ENCODE data around the gene DCHS1.
A peak's percentile ranks its signal among the peaks of the same experiment; 100 is the strongest.

Gene DCHS1

DNA sequence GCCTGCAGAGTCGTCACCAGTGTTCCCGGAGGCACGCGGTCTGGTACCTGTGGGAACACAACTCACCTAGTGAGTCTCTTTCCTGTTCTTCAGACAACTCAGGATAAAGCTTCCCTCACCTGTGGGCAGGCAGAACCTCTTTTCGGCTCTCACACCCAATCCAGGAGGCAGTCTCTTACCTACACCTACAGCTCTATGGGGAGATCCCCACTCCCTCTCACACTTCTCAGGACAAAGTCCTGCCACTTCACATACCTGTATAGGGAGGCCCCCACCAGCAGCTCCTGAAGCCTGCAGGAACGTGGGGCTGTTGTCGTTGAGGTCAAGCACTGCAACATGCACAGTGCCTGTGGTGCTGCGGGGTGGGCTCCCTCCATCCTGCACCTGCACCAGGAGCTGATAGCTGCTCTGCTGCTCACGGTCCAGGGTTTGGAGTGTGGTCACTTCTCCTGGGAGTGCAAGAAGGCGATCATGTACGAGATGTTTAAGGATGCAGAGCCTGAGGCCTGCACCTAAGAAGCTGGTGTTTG lies 24.2 kb downstream of the DCHS1 start:
- H3K27ac ChIP-seq (ENCODE audit: low read length), result no peak overlapping the region
- H3K36me3 ChIP-seq (ENCODE audit: control insufficient read depth, low read depth, low read length), result peaks cover 13% of the 10 kb centered on the region
- H3K9ac ChIP-seq (ENCODE audit: low read length), result no peak overlapping the region
- H3K27me3 ChIP-seq (ENCODE audit: control insufficient read depth, insufficient read depth, low read length), result peaks cover 34% of the 10 kb centered on the region
- H3K4me3 ChIP-seq (ENCODE audit: low read length), result no peak overlapping the region
- H3K9me3 ChIP-seq (ENCODE audit: control insufficient read depth, low read depth, low read length), result no peaks in the 10 kb centered on the region
- no peaks in the 10 kb centered on the region for H3K4me1 ChIP-seq (ENCODE audit: control insufficient read depth, low read depth, low read length)

DNA sequence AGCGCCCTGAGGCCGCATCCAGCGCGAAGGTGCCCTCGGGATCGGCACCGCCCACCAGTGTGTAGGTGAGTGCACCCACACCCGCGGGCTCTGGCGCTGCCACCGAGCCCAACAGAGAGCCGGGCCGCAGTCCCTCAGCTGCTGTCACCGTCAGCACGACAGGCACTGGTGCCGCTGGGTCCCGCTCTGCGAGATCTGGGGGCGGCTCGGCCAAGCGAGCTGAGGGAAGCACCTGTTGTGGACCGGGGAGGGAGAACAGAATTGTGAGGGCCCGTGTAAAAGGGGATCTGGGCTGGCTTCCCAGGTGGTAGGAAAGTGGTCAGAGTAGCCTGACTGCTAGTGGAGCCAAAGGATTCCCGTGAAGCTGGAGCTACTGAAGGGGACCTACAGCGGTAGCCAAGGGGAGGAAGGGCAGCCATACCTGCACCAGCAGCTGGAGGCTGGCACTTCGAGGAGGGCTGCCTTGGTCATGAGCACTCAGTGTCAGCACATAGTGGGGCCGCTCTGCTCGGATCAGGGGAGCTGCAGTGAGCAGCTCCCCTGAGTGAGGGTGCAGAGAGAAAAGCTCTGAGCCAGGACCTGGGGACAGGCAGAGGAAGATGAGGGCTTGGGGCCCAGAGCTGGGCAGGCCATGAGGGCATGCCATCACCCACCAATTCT lies 24.8 kb downstream of the DCHS1 start:
- H3K27me3 ChIP-seq (ENCODE audit: control insufficient read depth, insufficient read depth, low read length), result peaks cover 34% of the 10 kb centered on the region
- H3K9ac ChIP-seq (ENCODE audit: low read length), result no peak overlapping the region
- H3K9me3 ChIP-seq (ENCODE audit: control insufficient read depth, low read depth, low read length), result no peaks in the 10 kb centered on the region
- H3K4me3 ChIP-seq (ENCODE audit: low read length), result peak overlapping the region; percentile 48
- H3K36me3 ChIP-seq (ENCODE audit: control insufficient read depth, low read depth, low read length), result peaks cover 18% of the 10 kb centered on the region
- H3K4me1 ChIP-seq (ENCODE audit: control insufficient read depth, low read depth, low read length), result no peaks in the 10 kb centered on the region
- no peak overlapping the region for H3K27ac ChIP-seq (ENCODE audit: low read length)

DNA sequence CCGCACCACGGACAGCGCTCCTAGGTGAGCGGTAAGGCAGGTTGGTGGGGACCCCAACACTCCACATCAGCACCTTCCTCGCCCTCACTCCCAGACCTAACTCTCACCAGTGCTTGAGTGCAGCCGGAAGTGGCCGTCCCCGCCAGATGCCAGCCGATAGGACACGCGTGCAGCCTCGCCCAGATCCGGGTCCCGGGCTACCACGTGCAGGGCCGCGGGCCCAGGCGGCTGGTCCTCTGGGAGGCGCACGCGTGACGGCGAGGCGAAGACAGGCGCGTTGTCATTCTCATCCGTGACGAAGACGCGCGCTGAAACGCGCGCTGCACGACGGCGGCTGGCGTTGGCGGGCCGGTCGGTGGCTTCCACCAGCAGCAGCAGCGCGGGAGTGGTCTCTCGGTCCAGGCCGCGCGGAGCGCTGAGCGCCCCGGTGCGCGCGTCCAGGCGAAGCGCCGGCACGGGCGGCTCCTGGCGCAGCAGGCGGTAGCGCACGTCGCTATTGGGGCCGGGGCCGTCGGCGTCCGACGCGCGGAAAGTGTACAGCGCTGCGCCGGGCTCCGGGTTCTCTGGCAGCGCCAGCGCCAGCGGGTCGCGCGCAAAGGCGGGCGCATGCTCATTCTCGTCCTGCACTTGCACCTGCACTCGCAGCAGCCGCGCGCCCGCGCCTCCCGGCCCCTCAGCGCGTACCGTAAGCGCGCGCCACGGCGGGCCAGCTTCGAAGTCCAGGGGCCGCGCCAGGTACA lies 25.5 kb downstream of the DCHS1 start:
- H3K9ac ChIP-seq (ENCODE audit: low read length), result no peak overlapping the region
- peaks cover 22% of the 10 kb centered on the region for H3K36me3 ChIP-seq (ENCODE audit: control insufficient read depth, low read depth, low read length)

DNA sequence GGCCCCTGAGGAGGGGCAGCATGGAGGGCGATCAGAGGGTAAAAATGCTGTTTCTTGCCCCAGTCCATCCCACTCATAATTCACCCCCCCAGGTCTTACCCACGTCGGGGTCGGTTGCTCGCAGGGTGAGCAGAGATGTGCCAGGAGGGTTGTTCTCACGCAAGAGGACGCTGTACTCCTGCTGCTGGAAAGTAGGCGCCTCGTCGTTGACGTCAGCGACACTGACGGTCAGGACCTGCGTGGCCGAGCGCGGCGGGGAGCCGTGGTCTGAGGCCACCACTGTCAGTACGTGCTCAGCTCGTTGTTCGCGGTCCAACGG lies 26.1 kb downstream of the DCHS1 start:
- Histone ChIP-seq H3K36me3 (ENCODE audit: control insufficient read depth, low read depth, low read length) (peaks cover 22% of the 10 kb centered on the region), H3K4me1 (ENCODE audit: control insufficient read depth, low read depth, low read length) (no peaks in the 10 kb centered on the region), H3K27me3 (ENCODE audit: control insufficient read depth, insufficient read depth, low read length) (peaks cover 34% of the 10 kb centered on the region), H3K9me3 (ENCODE audit: control insufficient read depth, low read depth, low read length) (no peaks in the 10 kb centered on the region), H3K27ac (ENCODE audit: low read length) (no peak overlapping the region), H3K4me3 (ENCODE audit: low read length) (peak overlapping the region; percentile 48), H3K9ac (ENCODE audit: low read length) (no peak overlapping the region)

More for the DNA sequence above, 25.5 kb downstream of the DCHS1 start:
- H3K27me3 ChIP-seq (ENCODE audit: control insufficient read depth, insufficient read depth, low read length), result peaks cover 34% of the 10 kb centered on the region
- no peak overlapping the region for H3K27ac ChIP-seq (ENCODE audit: low read length)
- H3K9me3 ChIP-seq (ENCODE audit: control insufficient read depth, low read depth, low read length), result no peaks in the 10 kb centered on the region
- peak overlapping the region; percentile 48 for H3K4me3 ChIP-seq (ENCODE audit: low read length)
- H3K4me1 ChIP-seq (ENCODE audit: control insufficient read depth, low read depth, low read length), result no peaks in the 10 kb centered on the region

DNA sequence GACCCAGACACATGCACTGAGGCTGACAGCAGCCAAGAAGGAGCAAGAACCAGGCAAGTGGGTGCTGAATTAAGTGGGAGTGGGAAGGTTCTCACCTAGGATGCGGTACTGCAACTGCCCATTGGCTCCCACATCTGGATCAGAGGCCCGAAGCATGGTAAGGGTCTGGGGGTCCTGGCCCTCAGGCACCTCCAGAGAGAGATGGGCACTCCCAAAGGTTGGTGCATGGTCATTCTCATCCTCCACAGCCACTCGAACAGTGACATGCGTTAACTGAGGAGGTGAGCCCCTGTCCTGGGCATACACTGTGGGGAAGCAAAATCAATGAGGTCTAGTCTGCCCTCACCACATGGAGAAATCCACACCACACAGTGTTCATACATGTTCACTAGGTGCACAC lies 27.1 kb downstream of the DCHS1 start:
- Histone ChIP-seq H3K27ac (ENCODE audit: low read length) (no peak overlapping the region), H3K9ac (ENCODE audit: low read length) (no peak overlapping the region), H3K27me3 (ENCODE audit: control insufficient read depth, insufficient read depth, low read length) (peaks cover 34% of the 10 kb centered on the region), H3K36me3 (ENCODE audit: control insufficient read depth, low read depth, low read length) (peaks cover 22% of the 10 kb centered on the region), H3K9me3 (ENCODE audit: control insufficient read depth, low read depth, low read length) (no peaks in the 10 kb centered on the region), H3K4me1 (ENCODE audit: control insufficient read depth, low read depth, low read length) (no peaks in the 10 kb centered on the region), H3K4me3 (ENCODE audit: low read length) (no peak overlapping the region)

DNA sequence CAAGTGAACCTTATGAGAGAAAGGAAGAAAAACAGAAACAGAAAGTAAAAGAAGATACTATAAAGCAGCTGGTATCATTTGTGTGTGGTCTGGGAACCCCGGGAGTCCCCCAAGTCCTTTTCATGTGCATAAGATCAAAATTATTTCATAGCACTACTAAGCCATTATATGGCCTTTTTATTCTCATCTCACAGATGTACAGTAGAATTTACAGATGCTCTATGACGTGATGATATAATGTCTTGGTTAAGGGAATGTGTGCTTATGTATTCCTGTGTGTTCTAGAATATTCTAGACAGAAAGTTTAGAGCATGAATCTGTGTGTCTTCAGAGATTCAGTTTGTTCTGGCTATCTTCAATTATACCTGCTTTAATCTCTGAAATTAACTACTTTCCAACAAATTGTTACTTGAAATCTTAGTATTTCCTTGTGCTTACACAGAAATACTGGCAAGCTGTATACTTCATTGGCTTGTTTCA lies 27.8 kb downstream of the DCHS1 start:
- H3K9ac ChIP-seq (ENCODE audit: low read length), result no peak overlapping the region
- H3K4me1 ChIP-seq (ENCODE audit: control insufficient read depth, low read depth, low read length), result no peaks in the 10 kb centered on the region
- peaks cover 34% of the 10 kb centered on the region for H3K27me3 ChIP-seq (ENCODE audit: control insufficient read depth, insufficient read depth, low read length)
- H3K36me3 ChIP-seq (ENCODE audit: control insufficient read depth, low read depth, low read length), result peaks cover 16% of the 10 kb centered on the region
- no peak overlapping the region for H3K27ac ChIP-seq (ENCODE audit: low read length)
- no peak overlapping the region for H3K4me3 ChIP-seq (ENCODE audit: low read length)
- H3K9me3 ChIP-seq (ENCODE audit: control insufficient read depth, low read depth, low read length), result no peaks in the 10 kb centered on the region

DNA sequence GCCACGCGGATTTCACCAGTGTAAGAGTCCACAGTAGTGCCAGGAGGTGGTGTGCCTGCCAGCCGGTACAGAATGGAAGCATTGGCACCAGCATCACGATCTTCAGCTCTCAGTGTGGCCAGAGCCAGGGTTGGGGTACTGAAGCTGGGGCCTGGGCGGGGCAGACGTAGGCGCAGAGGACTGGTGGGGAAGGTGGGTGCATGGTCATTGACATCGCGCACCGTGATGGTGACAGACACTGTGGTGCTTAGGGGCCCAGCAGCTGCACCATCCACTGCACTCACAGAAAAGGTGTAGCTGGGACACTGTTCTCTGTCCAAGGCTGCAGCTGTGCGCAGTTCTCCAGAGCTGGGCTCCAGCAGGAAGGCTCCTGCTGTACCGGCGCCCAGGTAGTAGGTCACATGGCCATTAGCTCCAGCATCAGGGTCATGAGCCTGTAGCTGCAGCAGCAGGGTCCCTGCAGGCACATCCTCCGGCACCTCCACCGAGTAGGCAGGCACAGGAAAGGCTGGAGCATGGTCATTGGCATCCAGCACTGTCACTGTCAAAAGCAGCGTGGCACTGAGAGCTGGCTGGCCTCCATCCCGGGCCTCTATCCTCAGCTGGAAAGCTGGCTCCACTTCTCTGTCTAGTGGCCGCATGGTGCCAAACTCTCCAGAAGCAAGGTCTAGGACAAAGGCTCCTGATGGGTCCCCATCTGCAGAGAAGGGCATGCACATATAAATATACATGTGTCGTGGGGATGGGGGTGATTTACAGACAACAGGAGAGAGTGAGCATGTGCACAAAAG lies 28.4 kb downstream of the DCHS1 start:
- Histone ChIP-seq H3K4me1 (ENCODE audit: control insufficient read depth, low read depth, low read length) (no peaks in the 10 kb centered on the region), H3K27me3 (ENCODE audit: control insufficient read depth, insufficient read depth, low read length) (peaks cover 34% of the 10 kb centered on the region), H3K36me3 (ENCODE audit: control insufficient read depth, low read depth, low read length) (peaks cover 15% of the 10 kb centered on the region), H3K9ac (ENCODE audit: low read length) (no peak overlapping the region), H3K9me3 (ENCODE audit: control insufficient read depth, low read depth, low read length) (no peaks in the 10 kb centered on the region), H3K27ac (ENCODE audit: low read length) (no peak overlapping the region), H3K4me3 (ENCODE audit: low read length) (no peak overlapping the region)

DNA sequence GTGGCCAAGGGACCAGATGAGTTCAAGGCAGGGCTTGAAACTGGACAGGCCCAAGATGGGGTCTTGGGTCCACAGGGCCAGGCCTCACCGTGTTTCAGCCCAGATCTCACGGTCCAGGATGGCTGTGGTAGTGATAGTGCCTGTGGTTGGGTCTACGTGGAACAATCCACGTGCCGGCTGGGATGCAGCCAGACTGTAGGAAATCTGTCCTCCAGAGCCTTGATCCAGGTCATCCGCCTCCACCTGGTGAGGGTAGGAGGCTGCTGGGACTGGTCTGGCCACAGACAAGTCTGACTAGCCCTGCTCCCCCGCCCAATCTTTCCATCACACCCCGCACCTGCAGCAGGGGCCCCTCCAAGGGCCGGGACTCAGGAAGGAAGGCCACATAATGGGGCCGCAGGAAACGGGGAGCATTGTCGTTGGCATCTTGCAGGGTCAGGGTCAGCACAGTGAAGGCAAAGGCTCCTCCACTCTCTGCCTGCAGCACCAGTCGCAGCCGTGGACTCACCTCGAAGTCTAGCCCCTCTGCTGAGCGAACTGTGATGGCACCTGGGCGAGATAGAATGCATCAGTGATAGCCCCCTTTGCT lies 29.7 kb downstream of the DCHS1 start:
- no peak overlapping the region for H3K27ac ChIP-seq (ENCODE audit: low read length)
- H3K9me3 ChIP-seq (ENCODE audit: control insufficient read depth, low read depth, low read length), result no peaks in the 10 kb centered on the region
- H3K36me3 ChIP-seq (ENCODE audit: control insufficient read depth, low read depth, low read length), result peaks cover 15% of the 10 kb centered on the region
- H3K4me3 ChIP-seq (ENCODE audit: low read length), result no peak overlapping the region
- H3K4me1 ChIP-seq (ENCODE audit: control insufficient read depth, low read depth, low read length), result no peaks in the 10 kb centered on the region
- H3K27me3 ChIP-seq (ENCODE audit: control insufficient read depth, insufficient read depth, low read length), result peaks cover 22% of the 10 kb centered on the region
- H3K9ac ChIP-seq (ENCODE audit: low read length), result no peak overlapping the region

DNA sequence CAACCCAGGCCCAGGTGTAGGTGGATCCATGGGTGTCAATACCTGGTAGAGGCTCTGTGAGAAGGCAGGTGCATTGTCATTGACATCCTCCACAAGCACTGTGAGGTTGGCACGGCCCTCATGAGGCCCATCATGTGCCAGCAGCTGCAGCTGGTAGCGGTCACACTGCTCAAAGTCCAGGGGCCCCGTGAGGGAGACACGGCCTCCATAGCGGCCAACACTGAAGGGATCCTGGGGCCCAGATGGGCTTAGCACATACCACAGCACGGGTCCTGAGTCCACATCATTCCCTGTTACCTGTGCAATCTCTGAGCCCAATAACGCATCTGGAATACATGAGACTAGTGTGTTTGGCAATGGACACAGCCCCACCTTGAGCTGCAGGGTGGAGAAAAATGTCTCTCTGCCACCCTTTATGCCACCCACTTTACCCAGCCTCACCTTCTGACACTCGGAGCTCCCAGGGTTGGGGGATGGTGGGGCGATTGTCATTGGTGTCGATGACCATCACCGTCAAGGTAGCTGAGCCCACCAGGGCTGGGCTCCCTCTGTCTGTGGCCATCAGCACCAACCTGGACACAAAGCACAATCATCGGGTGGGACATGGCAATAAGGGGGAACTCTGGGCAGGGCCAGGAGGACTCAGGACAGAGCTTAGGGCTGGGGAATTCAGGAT lies 30.3 kb downstream of the DCHS1 start:
- Histone ChIP-seq H3K9me3 (ENCODE audit: control insufficient read depth, low read depth, low read length) (no peaks in the 10 kb centered on the region), H3K9ac (ENCODE audit: low read length) (no peak overlapping the region), H3K36me3 (ENCODE audit: control insufficient read depth, low read depth, low read length) (peaks cover 15% of the 10 kb centered on the region), H3K4me3 (ENCODE audit: low read length) (no peak overlapping the region), H3K4me1 (ENCODE audit: control insufficient read depth, low read depth, low read length) (no peaks in the 10 kb centered on the region), H3K27me3 (ENCODE audit: control insufficient read depth, insufficient read depth, low read length) (peaks cover 16% of the 10 kb centered on the region), H3K27ac (ENCODE audit: low read length) (no peak overlapping the region)

DNA sequence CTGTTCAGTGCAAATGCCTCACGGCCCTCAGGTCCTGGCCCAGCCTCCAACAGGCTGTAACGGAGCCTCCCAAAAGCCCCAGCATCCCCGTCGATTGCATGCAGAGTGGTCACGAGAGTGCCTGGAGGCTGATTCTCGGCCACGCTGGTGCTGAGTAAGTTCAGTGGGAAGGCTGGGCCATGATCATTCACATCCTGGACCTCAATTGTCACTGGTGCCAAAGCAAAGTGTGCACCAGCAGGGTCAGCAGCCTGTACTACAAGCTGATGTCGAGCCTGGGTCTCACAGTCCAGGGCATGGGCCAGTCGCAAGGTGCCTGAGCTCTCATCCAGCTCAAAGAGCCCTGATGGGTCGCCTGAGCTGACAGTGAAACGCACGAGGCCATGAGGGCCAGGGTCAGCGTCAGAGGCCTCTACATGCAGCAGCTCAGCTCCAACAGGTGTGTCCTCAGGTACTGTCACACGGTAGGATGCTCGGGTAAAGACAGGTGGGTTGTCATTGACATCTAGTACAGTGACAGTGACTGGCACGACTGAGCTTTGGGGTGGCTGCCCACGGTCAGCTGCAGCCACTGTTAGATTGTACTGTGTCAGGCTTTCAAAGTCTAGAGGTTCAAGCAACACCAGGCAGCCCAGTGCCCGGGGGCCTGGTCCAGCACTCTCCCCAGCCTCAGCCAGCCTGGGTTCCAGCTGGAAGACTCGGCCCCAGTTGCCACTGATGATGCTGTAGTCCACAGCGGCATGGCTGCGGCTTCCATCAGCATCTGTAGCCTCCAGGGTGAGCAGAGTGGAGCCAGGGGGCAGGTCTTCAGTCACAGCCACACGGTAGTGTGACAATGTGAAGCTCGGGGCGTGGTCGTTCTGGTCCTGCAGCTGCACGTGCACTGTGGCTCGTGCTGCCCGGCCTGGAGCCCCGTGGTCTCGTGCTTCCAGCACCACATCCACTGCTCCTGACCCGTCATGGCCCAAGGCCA lies 31.9 kb downstream of the DCHS1 start:
- H3K27ac ChIP-seq (ENCODE audit: low read length), result no peak overlapping the region
- H3K36me3 ChIP-seq (ENCODE audit: control insufficient read depth, low read depth, low read length), result peaks cover 15% of the 10 kb centered on the region
- no peak overlapping the region for H3K4me3 ChIP-seq (ENCODE audit: low read length)
- no peaks in the 10 kb centered on the region for H3K27me3 ChIP-seq (ENCODE audit: control insufficient read depth, insufficient read depth, low read length)
- peaks cover 8% of the 10 kb centered on the region for H3K4me1 ChIP-seq (ENCODE audit: control insufficient read depth, low read depth, low read length)
- H3K9ac ChIP-seq (ENCODE audit: low read length), result no peak overlapping the region
- H3K9me3 ChIP-seq (ENCODE audit: control insufficient read depth, low read depth, low read length), result no peaks in the 10 kb centered on the region

All from iPS-18a (cell line).